T-cell (primary cell): Measurements from ENCODE around the gene CEACAM5. TPM values are rescaled to one million over a fixed set of nuclear protein-coding genes. Genes with fewer than 3 reads are reported as not detected.
"Not testable (repeated sequence)": the region's sequence is repeated elsewhere in the genome, so short reads cannot be mapped to it uniquely, and the experiment has no call there.

ENCODE experiments used
- ATAC-seq, 4 experiments: fragments of 200-7000 bp in 3 of 4; fragments of 150-1000 bp in 1 of 4; cut with Tn5 transposase; replicated peaks in 1 of 4; 1 replicate in 3 of 4; 2 replicates in 1 of 4; pipeline ENCODE4 v1.10.0; 2021; ENCODE audit warnings: moderate library complexity in 3 of 4, mild to moderate bottlenecking in 2 of 4, moderate number of reproducible peaks in 1 of 4
- CTCF ChIA-PET, 2 donors: fragments of 300-600 bp; sonication (Branson Sonifier 250); formaldehyde crosslinking; loops; one replicate each; lab custom pipeline; 2022; ENCODE audit warnings: antibody characterized with exemption in 2 of 2; lab: Charles Lee
- POLR2A ChIA-PET, 2 donors: fragments of 300-600 bp; sonication (Branson Sonifier 250); formaldehyde crosslinking; loops; one replicate each; lab custom pipeline; 2022; ENCODE audit warnings: antibody characterized with exemption in 2 of 2; lab: Charles Lee
- DNase-seq, 35 experiments: peaks; one replicate each; pipeline versions ENCODE4 v3.0.0 to v3.0.0-alpha.2; 2013 to 2023
- H3K27ac ChIP-seq: one replicate; pipeline ENCODE4 v1.5.1; 2013; ENCODE audit warnings: low read length
- H3K27me3 ChIP-seq, 2 experiments: replicated peaks in 1 of 2; 1 replicate in 1 of 2; 2 replicates in 1 of 2; pipeline versions ENCODE4 v1.6.1 to v1.7.0; 2013; ENCODE audit warnings: low read length in 1 of 2, mixed read lengths in 1 of 2; ENCODE audit not compliant: control insufficient read depth in 2 of 2, insufficient read depth in 2 of 2; ENCODE audit errors: extremely low read depth in 1 of 2
- H3K36me3 ChIP-seq, 2 donors: 1 replicate in 1 of 2; 2 replicates in 1 of 2; pipeline versions ENCODE4 v1.6.1 to v1.7.0; 2013; ENCODE audit warnings: low read length in 1 of 2; ENCODE audit not compliant: control insufficient read depth in 2 of 2, insufficient read depth in 1 of 2; ENCODE audit errors: extremely low read depth in 1 of 2
- H3K4me1 ChIP-seq, 2 experiments: 1 replicate in 1 of 2; 2 replicates in 1 of 2; pipeline versions ENCODE4 v1.6.1 to v1.7.0; 2013; ENCODE audit warnings: low read length in 2 of 2, mixed read lengths in 1 of 2; ENCODE audit not compliant: insufficient read depth in 2 of 2, control insufficient read depth in 1 of 2; ENCODE audit errors: extremely low read depth in 1 of 2
- H3K4me3 ChIP-seq, 2 donors: 1 replicate in 1 of 2; 2 replicates in 1 of 2; pipeline versions ENCODE4 v1.5.1 to v1.7.0; 2013; ENCODE audit warnings: mild to moderate bottlenecking in 2 of 2, low read length in 1 of 2, moderate library complexity in 1 of 2; ENCODE audit not compliant: control insufficient read depth in 1 of 2; ENCODE audit errors: extremely low read depth in 1 of 2
- H3K9me3 ChIP-seq: 2 replicates; pipeline ENCODE4 v1.7.0; 2013
- H3K27ac Mint-ChIP-seq, 2 donors: one replicate each; pipeline ENCODE4 v1.8.0; 2020 to 2021; ENCODE audit warnings: mild to moderate bottlenecking in 2 of 2, mixed read lengths in 2 of 2
- H3K27me3 Mint-ChIP-seq, 2 donors: one replicate each; pipeline ENCODE4 v1.8.0; 2021 to 2022; ENCODE audit warnings: mixed read lengths in 2 of 2
- H3K36me3 Mint-ChIP-seq: one replicate; pipeline ENCODE4 v1.8.0; 2021; ENCODE audit warnings: mixed read lengths
- H3K4me1 Mint-ChIP-seq, 3 donors: one replicate each; pipeline ENCODE4 v1.8.0; 2020 to 2022; ENCODE audit warnings: mixed read lengths in 3 of 3, mild to moderate bottlenecking in 1 of 3
- H3K4me3 Mint-ChIP-seq, 3 donors: one replicate each; pipeline ENCODE4 v1.8.0; 2020 to 2022; ENCODE audit warnings: mild to moderate bottlenecking in 3 of 3, mixed read lengths in 3 of 3, moderate library complexity in 3 of 3
- H3K9me3 Mint-ChIP-seq, 3 donors: one replicate each; pipeline ENCODE4 v1.8.0; 2020 to 2022; ENCODE audit warnings: mixed read lengths in 3 of 3
- WGBS: methylation state at CpG from one replicate; pipeline ENCODE4 v1.1.5; 2013; ENCODE audit warnings: missing lambda C conversion rate; ENCODE audit not compliant: insufficient coverage; 5-methylcytosine and 5-hydroxymethylcytosine counted together
- total RNA-seq, 35 experiments: library from RNA in 6 of 35; stranded (reverse) in 6 of 35; fragments of 120-200 nt in 1 of 35; gene quantifications; one replicate each; pipeline versions ENCODE4 v1.2.1 to v1.2.4 and lab custom pipeline; 2013 to 2026

CEACAM5 gene
- total RNA-seq, 5 donors from 2014 or later (not counting 1 experiment from before 2014, with no cell fraction given) = 0.61 to 1.3 (median 1.0) TPM; not detected in 2

GRCh38 chr19:41748012-41748411, 39.6 kb downstream of the CEACAM5 start:
- Mint-ChIP-seq H3K4me1 (peaks cover 0 to 12% (median 3%) of the 10 kb centered on the region in 3 donors), H3K9me3 (no peaks in the 10 kb centered on the region), H3K27ac (no peak overlapping the region), H3K27me3 (peaks cover 50 to 68% of the 10 kb centered on the region in 2 donors), H3K36me3 (no peaks in the 10 kb centered on the region), H3K4me3 (no peak overlapping the region)
- peaks cover 0 to under 1% of the 10 kb centered on the region in 2 experiments for H3K4me1 ChIP-seq
- peaks cover 0 to 20% of the 10 kb centered on the region in 2 experiments for H3K27me3 ChIP-seq
- WGBS = no CpG with 5 or more reads among the region's 3 CpGs
- no peak overlapping the region for H3K27ac ChIP-seq
- DNase-seq (no peak), ATAC-seq (no peak)
- no peaks in the 10 kb centered on the region for H3K36me3 ChIP-seq
- ChIA-PET POLR2A (no interaction called here), CTCF (no interaction called here)
- H3K9me3 ChIP-seq = no peaks in the 10 kb centered on the region
- no peak overlapping the region for H3K4me3 ChIP-seq

- H3K9me3 Mint-ChIP-seq, DNase-seq, H3K4me3 ChIP-seq, H3K36me3 Mint-ChIP-seq, POLR2A ChIA-PET, H3K4me3 Mint-ChIP-seq, H3K9me3 ChIP-seq, H3K27ac Mint-ChIP-seq, ATAC-seq, H3K4me1 ChIP-seq, H3K27ac ChIP-seq, H3K36me3 ChIP-seq, CTCF ChIA-PET: not testable (repeated sequence)
- H3K27me3 ChIP-seq = peaks cover 0 to 29% of the 10 kb centered on the region in 2 experiments
- 60% methylated on average over 1 of the region's 10 CpGs for WGBS
- H3K27me3 Mint-ChIP-seq = peaks cover 52 to 63% of the 10 kb centered on the region in 2 donors
- H3K4me1 Mint-ChIP-seq = peaks cover 4 to 19% (median 6%) of the 10 kb centered on the region in 3 donors
Measured at GRCh38 chr19:41750248-41751134, 42.1 kb downstream of the CEACAM5 start.

- ATAC-seq (peak; percentile 46 to 83 (median 60)), DNase-seq (peak; percentile 34 to 85 (median 68))
- no peak overlapping the region for H3K4me3 ChIP-seq
- Mint-ChIP-seq H3K4me1 (peaks cover 3 to 7% (median 4%) of the 10 kb centered on the region in 3 donors), H3K27me3 (peaks cover 36 to 50% of the 10 kb centered on the region in 2 donors), H3K27ac (no peak overlapping the region), H3K9me3 (no peaks in the 10 kb centered on the region), H3K36me3 (no peaks in the 10 kb centered on the region), H3K4me3 (no peak overlapping the region)
- CTCF ChIA-PET = interaction anchor here (0.6 to 3.5 kb wide), 16 partner anchors 12 to 264 kb away, joined by 3 to 59 read pairs (median 5); no protein-coding TSS in a partner anchor
- no peaks in the 10 kb centered on the region for H3K9me3 ChIP-seq
- POLR2A ChIA-PET = interaction anchor here (0.6 to 0.7 kb wide), 2 partner anchors 24 to 27 kb away, joined by 5 read pairs; no protein-coding TSS in a partner anchor
- H3K36me3 ChIP-seq = no peaks in the 10 kb centered on the region
- no CpG with 5 or more reads among the region's 12 CpGs for WGBS
- peaks cover 0 to 24% of the 10 kb centered on the region in 2 experiments for H3K27me3 ChIP-seq
- H3K4me1 ChIP-seq = peaks cover 0 to 9% of the 10 kb centered on the region in 2 experiments
- H3K27ac ChIP-seq = no peak overlapping the region
Measured at GRCh38 chr19:41753159-41753558, 44.7 kb downstream of the CEACAM5 start.

- H3K4me3 Mint-ChIP-seq = no peak overlapping the region
- Histone ChIP-seq H3K4me1 (peaks cover 0 to 9% of the 10 kb centered on the region in 2 experiments), H3K4me3 (no peak overlapping the region), H3K36me3 (no peaks in the 10 kb centered on the region), H3K27ac (no peak overlapping the region), H3K9me3 (no peaks in the 10 kb centered on the region), H3K27me3 (peaks cover 0 to 27% of the 10 kb centered on the region in 2 experiments)
- POLR2A ChIA-PET = interaction anchor here in 1 of 2 donors (0.6 kb wide), 1 partner anchor 66 kb away, joined by 7 read pairs; no protein-coding TSS in a partner anchor
- no peaks in the 10 kb centered on the region for H3K9me3 Mint-ChIP-seq
- no peak overlapping the region for H3K27ac Mint-ChIP-seq
- no peaks in the 10 kb centered on the region for H3K36me3 Mint-ChIP-seq
- ATAC-seq (peak; percentile 84 to 89 (median 86)), DNase-seq (peak; percentile 20 to 79 (median 62))
- CTCF ChIA-PET = interaction anchor here (0.6 to 3.5 kb wide), 13 partner anchors 11 to 1986 kb away, joined by 3 to 59 read pairs (median 6); no protein-coding TSS in a partner anchor
- peaks cover 3 to 7% (median 4%) of the 10 kb centered on the region in 3 donors for H3K4me1 Mint-ChIP-seq
- WGBS = 60% methylated on average over 1 of the region's 4 CpGs
- H3K27me3 Mint-ChIP-seq = peaks cover 33 to 50% of the 10 kb centered on the region in 2 donors
Measured at GRCh38 chr19:41753936-41754529, 45.6 kb downstream of the CEACAM5 start.

- DNase-seq = no peak
- H3K36me3 ChIP-seq = no peaks in the 10 kb centered on the region
- H3K4me3 ChIP-seq = no peak within 1 kb of the TSS
- WGBS = 62% methylated on average over 3 of the region's 3 CpGs
- ChIA-PET CTCF (interaction anchor here in 1 of 2 donors (0.6 to 2.9 kb wide), 3 partner anchors 10 to 16 kb away, joined by 4 to 14 read pairs (median 7); no protein-coding TSS in a partner anchor), POLR2A (no interaction called here)
- H3K27ac ChIP-seq = no peak within 1 kb of the TSS
- H3K4me1 ChIP-seq = peaks cover 0 to 9% of the 10 kb centered on the region in 2 experiments
- peaks cover 0 to 31% of the 10 kb centered on the region in 2 experiments for H3K27me3 ChIP-seq
- peaks cover 3 to 7% (median 4%) of the 10 kb centered on the region in 3 donors for H3K4me1 Mint-ChIP-seq
- no peak within 1 kb of the TSS for H3K4me3 Mint-ChIP-seq
- no peak for ATAC-seq
- H3K9me3 Mint-ChIP-seq = no peaks in the 10 kb centered on the region
- peaks cover 44 to 57% of the 10 kb centered on the region in 2 donors for H3K27me3 Mint-ChIP-seq
- H3K36me3 Mint-ChIP-seq = no peaks in the 10 kb centered on the region
- no peaks in the 10 kb centered on the region for H3K9me3 ChIP-seq
- H3K27ac Mint-ChIP-seq = no peak within 1 kb of the TSS
Measured at GRCh38 chr19:41755328-41755913, 47.0 kb downstream of the CEACAM5 start, which contains the start of gene CEACAM6. Gene CEACAM6, plus strand, starts transcription at chr19:41755530. Its CDS starts 109 bp downstream, at chr19:41755639.
